ENCODE results near the gene SUGP2.
A peak's percentile ranks its signal among the peaks of the same experiment; 100 is the strongest.

GRCh38 chr19:19032420-19033175 lies 719 bp downstream of the SUGP2 start:
- no peak for TF ChIP-seq ZBTB7A (IDR thresholded peaks at IDR 0.05; ENCODE audit: low read depth)
- no peak for TF ChIP-seq RAD21 (IDR thresholded peaks at IDR 0.05; ENCODE audit: low read depth)
- peak; percentile 71 for TF ChIP-seq USF1 (IDR thresholded peaks at IDR 0.05)
- TF ChIP-seq MAX (IDR thresholded peaks at IDR 0.05): no peak
- no peak for TF ChIP-seq TEAD4 (IDR thresholded peaks at IDR 0.05)

All from Ishikawa (cell line).